Caco-2 (cell line): ENCODE results near the gene PTN. TPM values are rescaled to one million over a fixed set of nuclear protein-coding genes. Genes with fewer than 3 reads are reported as not detected.

Experiments used
- BruUV-seq: library from RNA; stranded (reverse); fragments of 400-500 nt; replicated peaks from 2 replicates; lab custom pipeline; 2021; lab: Mats Ljungman, UMichigan
- CTCF ChIA-PET: fragments of 300-600 bp; sonication (Branson Sonifier 250); formaldehyde crosslinking; loops from one replicate; lab custom pipeline; 2022; ENCODE audit warnings: antibody characterized with exemption; lab: Charles Lee
- POLR2A ChIA-PET: fragments of 300-600 bp; sonication (Branson Sonifier 250); formaldehyde crosslinking; loops from one replicate; lab custom pipeline; 2022; ENCODE audit warnings: antibody characterized with exemption; lab: Charles Lee
- DNase-seq, 2 experiments: peaks; one replicate each; pipeline versions ENCODE4 v3.0.0 to v3.0.0-alpha.2; 2020 to 2022
- H3K27me3 ChIP-seq: replicated peaks from 2 replicates; pipeline ENCODE4 v1.6.0; 2011; ENCODE audit warnings: low read length; ENCODE audit not compliant: control insufficient read depth, insufficient read depth
- H3K36me3 ChIP-seq: 2 replicates; pipeline ENCODE4 v1.5.1; 2011; ENCODE audit warnings: low read length; ENCODE audit not compliant: control insufficient read depth, insufficient read depth
- H3K4me1 ChIP-seq: fragments of 250-450 bp; sonication (Bioruptor Pico); 2 replicates; pipeline ENCODE4 v1.5.1; 2020; ENCODE audit warnings: mild to moderate bottlenecking
- H3K4me3 ChIP-seq: 2 replicates; pipeline ENCODE4 v1.5.1; 2011; ENCODE audit warnings: low read depth, mild to moderate bottlenecking, control low read depth, low read length
- H3K9me3 ChIP-seq: fragments of 250-450 bp; sonication (Bioruptor Pico); 2 replicates; pipeline ENCODE4 v1.5.1; 2020; ENCODE audit warnings: mild to moderate bottlenecking, moderate library complexity
- H3K27ac Mint-ChIP-seq: one replicate; pipeline ENCODE4 v1.8.0; 2022; ENCODE audit warnings: mixed read lengths; ENCODE audit not compliant: unreplicated experiment
- H3K27me3 Mint-ChIP-seq: one replicate; pipeline ENCODE4 v1.8.0; 2022; ENCODE audit warnings: mixed read lengths; ENCODE audit not compliant: insufficient read depth, unreplicated experiment
- H3K36me3 Mint-ChIP-seq: one replicate; pipeline ENCODE4 v1.8.0; 2022; ENCODE audit warnings: mild to moderate bottlenecking, mixed read lengths; ENCODE audit not compliant: insufficient read depth, unreplicated experiment
- H3K4me1 Mint-ChIP-seq: one replicate; pipeline ENCODE4 v1.8.0; 2022; ENCODE audit warnings: low read depth, mixed read lengths; ENCODE audit not compliant: unreplicated experiment
- H3K4me3 Mint-ChIP-seq: one replicate; pipeline ENCODE4 v1.8.0; 2022; ENCODE audit warnings: mild to moderate bottlenecking, moderate library complexity, mixed read lengths; ENCODE audit not compliant: unreplicated experiment
- H3K9me3 Mint-ChIP-seq: one replicate; pipeline ENCODE4 v1.8.0; 2022; ENCODE audit warnings: mixed read lengths; ENCODE audit not compliant: unreplicated experiment
- CTCF ChIP-seq, 2 experiments: fragments of 200-600 bp in 1 of 2; IDR thresholded peaks; 1 replicate in 1 of 2; 2 replicates in 1 of 2; pipeline versions ENCODE4 v1.5.1 to v1.8.0; 2011 to 2022; ENCODE audit warnings: antibody characterized with exemption in 1 of 2, control low read depth in 1 of 2, inconsistent platforms in 1 of 2, low read depth in 1 of 2, low read length in 1 of 2, mild to moderate bottlenecking in 1 of 2, moderate library complexity in 1 of 2; ENCODE audit not compliant: insufficient read depth in 1 of 2, severe bottlenecking in 1 of 2, unreplicated experiment in 1 of 2
- intact Hi-C: fragments of 100-400 bp; cut with micrococcal nuclease; formaldehyde crosslinking; loops from one replicate; pipeline ENCODE4 v1.10.0; 2022; ENCODE audit not compliant: unreplicated experiment
- total RNA-seq: library from RNA; stranded (reverse); gene quantifications from 2 replicates; pipeline ENCODE4 v1.2.3, GENCODE V29; 2022

The PTN gene
- total RNA-seq, 1 experiment from 2014 or later: 4.3 TPM

- Histone ChIP-seq H3K36me3 (no peaks in the 10 kb centered on the region), H3K27me3 (no peaks in the 10 kb centered on the region), H3K9me3 (no peaks in the 10 kb centered on the region), H3K4me3 (no peak overlapping the region), H3K4me1 (no peaks in the 10 kb centered on the region)
- TF ChIP-seq CTCF (IDR thresholded peaks at IDR 0.05; ENCODE audit: insufficient read depth in 1 of 2, low read depth in 1 of 2, low read length in 1 of 2, severe bottlenecking in 1 of 2, unreplicated experiment in 1 of 2): no peak
- no peaks in the 10 kb centered on the region for H3K4me1 Mint-ChIP-seq
- intact Hi-C loops: no loop called here
- H3K36me3 Mint-ChIP-seq: no peaks in the 10 kb centered on the region
- H3K27me3 Mint-ChIP-seq: peaks cover 3% of the 10 kb centered on the region
- BruUV-seq: no TSS peak
- no peak for DNase-seq
- H3K9me3 Mint-ChIP-seq: no peaks in the 10 kb centered on the region
- no peak overlapping the region for H3K4me3 Mint-ChIP-seq
- ChIA-PET CTCF (no interaction called here), POLR2A (no interaction called here)
- no peak overlapping the region for H3K27ac Mint-ChIP-seq
These were observed 12.2 kb downstream of the PTN start for GRCh38 chr7:137331378-137331777.

GRCh38 chr7:137329411-137329810, 14.1 kb downstream of the PTN start:
- Mint-ChIP-seq H3K36me3 (no peaks in the 10 kb centered on the region), H3K27me3 (peaks cover 3% of the 10 kb centered on the region), H3K27ac (no peak overlapping the region), H3K4me3 (no peak overlapping the region), H3K9me3 (no peaks in the 10 kb centered on the region), H3K4me1 (no peaks in the 10 kb centered on the region)
- Histone ChIP-seq H3K36me3 (no peaks in the 10 kb centered on the region), H3K9me3 (no peaks in the 10 kb centered on the region), H3K4me1 (no peaks in the 10 kb centered on the region), H3K27me3 (no peaks in the 10 kb centered on the region), H3K4me3 (no peak overlapping the region)
- no TSS peak for BruUV-seq
- no peak for TF ChIP-seq CTCF (IDR thresholded peaks at IDR 0.05; ENCODE audit: insufficient read depth in 1 of 2, low read depth in 1 of 2, low read length in 1 of 2, severe bottlenecking in 1 of 2, unreplicated experiment in 1 of 2)
- POLR2A ChIA-PET: no interaction called here
- no peak for DNase-seq
- CTCF ChIA-PET: interaction anchor here (1.0 kb wide), 1 partner anchor 160 kb away, joined by 3 read pairs; no protein-coding TSS in a partner anchor
- intact Hi-C loops: no loop called here

- H3K4me3 ChIP-seq: no peak overlapping the region
- POLR2A ChIA-PET: no interaction called here
These were observed 15.0 kb downstream of the PTN start for GRCh38 chr7:137328373-137329120.

More at GRCh38 chr7:137328373-137329120, 15.0 kb downstream of the PTN start:
- Mint-ChIP-seq H3K4me1 (no peaks in the 10 kb centered on the region), H3K36me3 (no peaks in the 10 kb centered on the region), H3K27me3 (peaks cover 3% of the 10 kb centered on the region), H3K9me3 (no peaks in the 10 kb centered on the region), H3K4me3 (no peak overlapping the region), H3K27ac (no peak overlapping the region)
- no peaks in the 10 kb centered on the region for H3K4me1 ChIP-seq
- H3K36me3 ChIP-seq: no peaks in the 10 kb centered on the region
- BruUV-seq: no TSS peak
- no peak for DNase-seq
- H3K27me3 ChIP-seq: no peaks in the 10 kb centered on the region
- intact Hi-C loops: no loop called here
- CTCF ChIA-PET: interaction anchor here (1.0 kb wide), 1 partner anchor 159 kb away, joined by 3 read pairs; no protein-coding TSS in a partner anchor
- no peaks in the 10 kb centered on the region for H3K9me3 ChIP-seq
- TF ChIP-seq CTCF (IDR thresholded peaks at IDR 0.05; ENCODE audit: insufficient read depth in 1 of 2, low read depth in 1 of 2, low read length in 1 of 2, severe bottlenecking in 1 of 2, unreplicated experiment in 1 of 2): no peak
